ENCODE data around the gene MBD3L1. TPM values are rescaled to one million over a fixed set of nuclear protein-coding genes. Genes with fewer than 3 reads are reported as not detected.

The MBD3L1 gene
- total RNA-seq (2012; rRNA removed) (not detected in 2 replicates), polyA plus RNA-seq (2012; rRNA removed) (not detected in 2 replicates), Bru-seq, nascent RNA (percentile 11 among the genes with signal in this experiment), BruChase-seq, experiment 1, labeled RNA remaining after a 6-hour chase (percentile 14 among the genes with signal in this experiment), BruChase-seq, experiment 2, labeled RNA remaining after a 2-hour chase (percentile 13 among the genes with signal in this experiment)
- not detected in 2 replicates for polyA plus RNA-seq (2012; cell fraction: cytosol; rRNA removed)
- polyA plus RNA-seq (2012; cell fraction: nucleus; rRNA removed; ENCODE audit: low replicate concordance): not detected in 2 replicates
- long read RNA-seq: 0 reads

DNA sequence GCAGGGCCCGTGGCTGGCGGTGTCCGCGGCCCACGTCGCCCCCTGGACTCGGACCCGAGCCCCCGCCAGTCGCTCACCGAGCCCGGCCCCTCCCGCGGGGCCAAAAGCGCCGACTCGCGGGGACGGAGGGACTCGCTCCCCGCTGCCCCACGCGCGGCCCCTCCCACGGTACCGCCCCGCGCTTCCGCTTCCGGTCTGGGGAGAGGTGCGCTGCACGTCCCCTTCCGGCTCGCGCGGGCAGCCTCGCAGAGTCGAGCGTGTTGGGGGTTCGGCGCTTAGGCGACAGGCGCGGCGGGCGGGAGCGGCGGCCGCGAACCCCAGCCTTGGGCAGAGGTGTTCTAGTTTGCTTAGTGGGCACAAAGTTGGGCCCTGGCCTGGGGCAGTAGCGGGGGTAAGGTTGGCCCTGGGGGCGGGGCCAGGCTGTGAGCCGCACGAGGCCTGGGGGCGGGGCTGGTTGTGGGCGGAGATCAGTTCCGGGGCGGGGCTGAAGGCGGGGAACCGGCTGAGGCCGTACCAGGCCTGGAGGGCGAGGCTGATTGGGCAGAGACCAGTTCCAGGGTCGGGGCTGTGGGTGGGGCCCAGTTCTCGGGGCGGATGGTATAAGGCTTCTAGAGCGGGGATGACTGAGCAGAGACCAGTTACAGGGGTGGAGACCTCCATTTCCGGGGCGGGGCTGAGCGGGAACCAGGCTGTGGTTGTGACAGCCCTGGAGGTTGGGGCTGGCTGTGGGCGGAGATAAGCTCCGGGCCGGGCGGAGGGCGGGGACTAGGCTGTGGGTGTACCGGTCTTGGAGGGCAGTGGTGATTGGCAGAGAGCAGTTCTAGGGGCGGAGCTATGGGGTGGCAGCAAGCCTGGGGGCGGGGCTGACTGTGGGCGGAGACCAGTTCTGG lies at the start of gene MBD3L1, which contains the start of gene ZNF558:
Gene MBD3L1, plus strand, starts transcription at position 246 of the 890 bp plus-strand sequence. CDS start 10,302 bp downstream, outside the sequence.
Gene ZNF558, minus strand, starts transcription at position 173 of the 890 bp plus-strand sequence. CDS start 9,645 bp downstream, outside the sequence.
- H3K27me3 ChIP-seq (ENCODE audit: control insufficient read depth, insufficient read depth, low read length): no peaks in the 10 kb centered on the region
- 0% methylated on average over 17 of the region's 78 CpGs; no CpG with 5 or more reads in 1 of the 2 experiments for WGBS, 2 experiments (ENCODE audit: extremely low coverage in 2 of 2, insufficient read length in 1 of 2)
- peak within 1 kb of the TSS; percentile 46; the same call in 1 of the 2 replicates for H3K18ac ChIP-seq (ENCODE audit: low read depth, low read length)
- no TSS peak for BruUV-seq (replicated peaks)
- H4K20me1 ChIP-seq (ENCODE audit: insufficient read depth, low read length): no peaks in the 10 kb centered on the region
- H2BK15ac ChIP-seq (ENCODE audit: low read depth, low read length): 0 out of 3 replicates have a peak within 1 kb of the TSS, but pooled peaks have one; percentile 20
- H3K56ac ChIP-seq (ENCODE audit: extremely low read depth, insufficient read depth, low read length): peak within 1 kb of the TSS; percentile 67; the same call in 1 of the 2 replicates
- H4K8ac ChIP-seq (ENCODE audit: low read depth in 2 of 2, low read length in 2 of 2): peak within 1 kb of the TSS; percentile 87 to 96
- H3K4ac ChIP-seq (ENCODE audit: low read depth, low read length): peak within 1 kb of the TSS; percentile 88
- H3K9ac ChIP-seq (ENCODE audit: low read depth, low read length): peak within 1 kb of the TSS; percentile 65
- ATAC-seq (ENCODE audit: low read depth) (peak; percentile 92), DNase-seq (peak; percentile 97)
- H3K79me1 ChIP-seq (ENCODE audit: low read depth in 1 of 2, low read length in 2 of 2): peaks cover 8 to 9% of the 10 kb centered on the region in 2 experiments; a peak in 3 of 4 replicates
- H2BK20ac ChIP-seq (ENCODE audit: low read depth, low read length): no peak within 1 kb of the TSS
- peak within 1 kb of the TSS; percentile 39 for H3K14ac ChIP-seq (replicated peaks; ENCODE audit: low read depth, low read length)
- H2BK5ac ChIP-seq (ENCODE audit: low read depth, low read length, poor library complexity, severe bottlenecking): peak within 1 kb of the TSS; percentile 87
- H4K5ac ChIP-seq (ENCODE audit: low read depth, low read length): peak within 1 kb of the TSS; percentile 51; the same call in 1 of the 2 replicates
- no peak within 1 kb of the TSS for H2AK5ac ChIP-seq (ENCODE audit: low read depth, low read length)
- intact Hi-C loops (cut with micrococcal nuclease): loop anchor here (1.0 to 5.0 kb wide), 2 partner anchors 215 to 243 kb away; no protein-coding TSS in a partner anchor
- peak within 1 kb of the TSS; percentile 91 for H2AK9ac ChIP-seq (replicated peaks; ENCODE audit: low read depth, low read length, poor library complexity)
- peak within 1 kb of the TSS; percentile 87 for H3K27ac ChIP-seq (ENCODE audit: insufficient read depth, low read length)
- peak within 1 kb of the TSS; percentile 88 for H4K91ac ChIP-seq (ENCODE audit: insufficient read depth, low read depth, low read length)
- H3K4me3 ChIP-seq (ENCODE audit: insufficient read depth, low read depth, low read length): peak within 1 kb of the TSS; percentile 73
- peak within 1 kb of the TSS; percentile 80 for H3K4me2 ChIP-seq (ENCODE audit: low read depth, low read length)
- H3K9me3 ChIP-seq (ENCODE audit: control insufficient read depth, insufficient read depth, low read length): no peaks in the 10 kb centered on the region
- peaks cover 5% of the 10 kb centered on the region; the same call in 1 of the 2 replicates for H3K36me3 ChIP-seq (ENCODE audit: control insufficient read depth, insufficient read depth, low read length)
- ChIA-PET CTCF (interaction anchor here (1.0 kb wide), 1 partner anchor 14 kb away, joined by 3 read pairs; no protein-coding TSS in a partner anchor), POLR2A (ENCODE audit: unreplicated experiment) (interaction anchor here (0.7 kb wide), 1 partner anchor 20 kb away, joined by 15 read pairs; no protein-coding TSS in a partner anchor)
- in situ Hi-C loops (cut with MboI; ENCODE audit: low sequenced_read_pairs): no loop called here
- H3K23ac ChIP-seq (ENCODE audit: low read depth, low read length): peak within 1 kb of the TSS; percentile 18; the same call in 1 of the 2 replicates
- peak within 1 kb of the TSS; percentile 84 for H2BK120ac ChIP-seq (ENCODE audit: low read depth, low read length)
- H3K9me1 ChIP-seq (ENCODE audit: insufficient read depth, low read length): no peaks in the 10 kb centered on the region
- peaks cover 4% of the 10 kb centered on the region for H3K4me1 ChIP-seq (ENCODE audit: control insufficient read depth, insufficient read depth, low read length)
- dilution Hi-C loops (cut with HindIII; ENCODE audit: low sequenced_read_pairs, unreplicated experiment): no loop called here
- H2AFZ ChIP-seq (replicated peaks; ENCODE audit: low read length, poor library complexity): peak within 1 kb of the TSS; percentile 100
- TF ChIP-seq RAD21 (IDR thresholded peaks at IDR 0.05; ENCODE audit: low read length) (no peak), MXI1 (IDR thresholded peaks at IDR 0.05; ENCODE audit: borderline replicate concordance, low read depth, low read length) (peak; percentile 86), FOS (IDR thresholded peaks at IDR 0.05; ENCODE audit: low read depth, low read length) (no peak), RFX5 (IDR thresholded peaks at IDR 0.05; ENCODE audit: low read depth, low read length) (no peak), MAFK (IDR thresholded peaks at IDR 0.05; ENCODE audit: low read depth, low read length) (no peak), CHD1 (IDR thresholded peaks at IDR 0.05; ENCODE audit: low read depth, low read length) (no peak), CEBPB (IDR thresholded peaks at IDR 0.05; ENCODE audit: low read depth, low read length) (peak; percentile 56; the same call in 1 of the 2 replicates), POLR2A (IDR thresholded peaks at IDR 0.05; ENCODE audit: low read depth, low read length) (peak; percentile 89), SMC3 (IDR thresholded peaks at IDR 0.05; ENCODE audit: low read depth, low read length) (no peak), BHLHE40 (IDR thresholded peaks at IDR 0.05; ENCODE audit: low read depth, low read length) (0 out of 2 replicates have a peak, but pooled peaks have one; percentile 1), MAZ (IDR thresholded peaks at IDR 0.05; ENCODE audit: borderline replicate concordance, low read depth, low read length) (peak; percentile 96; the same call in 1 of the 2 replicates), NFE2L2 (IDR thresholded peaks at IDR 0.05; ENCODE audit: low read depth, low read length) (peak; percentile 65; the same call in 1 of the 2 replicates)
- TF ChIP-seq, protein P1, sequence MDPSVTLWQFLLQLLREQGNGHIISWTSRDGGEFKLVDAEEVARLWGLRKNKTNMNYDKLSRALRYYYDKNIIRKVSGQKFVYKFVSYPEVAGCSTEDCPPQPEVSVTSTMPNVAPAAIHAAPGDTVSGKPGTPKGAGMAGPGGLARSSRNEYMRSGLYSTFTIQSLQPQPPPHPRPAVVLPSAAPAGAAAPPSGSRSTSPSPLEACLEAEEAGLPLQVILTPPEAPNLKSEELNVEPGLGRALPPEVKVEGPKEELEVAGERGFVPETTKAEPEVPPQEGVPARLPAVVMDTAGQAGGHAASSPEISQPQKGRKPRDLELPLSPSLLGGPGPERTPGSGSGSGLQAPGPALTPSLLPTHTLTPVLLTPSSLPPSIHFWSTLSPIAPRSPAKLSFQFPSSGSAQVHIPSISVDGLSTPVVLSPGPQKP (IDR thresholded peaks at IDR 0.05; ENCODE audit: borderline replicate concordance, low read depth, low read length): peak; percentile 59; the same call in 1 of the 2 replicates
- TF ChIP-seq, protein P2, sequence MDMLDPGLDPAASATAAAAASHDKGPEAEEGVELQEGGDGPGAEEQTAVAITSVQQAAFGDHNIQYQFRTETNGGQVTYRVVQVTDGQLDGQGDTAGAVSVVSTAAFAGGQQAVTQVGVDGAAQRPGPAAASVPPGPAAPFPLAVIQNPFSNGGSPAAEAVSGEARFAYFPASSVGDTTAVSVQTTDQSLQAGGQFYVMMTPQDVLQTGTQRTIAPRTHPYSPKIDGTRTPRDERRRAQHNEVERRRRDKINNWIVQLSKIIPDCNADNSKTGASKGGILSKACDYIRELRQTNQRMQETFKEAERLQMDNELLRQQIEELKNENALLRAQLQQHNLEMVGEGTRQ (IDR thresholded peaks at IDR 0.05; ENCODE audit: low read depth, low read length): no peak
